K562 (cell line): ENCODE results near the gene C2CD4D. TPM values are rescaled to one million over a fixed set of nuclear protein-coding genes. Genes with fewer than 3 reads are reported as not detected.

Experiments
- ATAC-seq: fragments of 200-7000 bp; cut with Tn5 transposase; 3 replicates; pipeline ENCODE4 v1.9.1; 2020; ENCODE audit warnings: moderate library complexity
- BruUV-seq: library from RNA; stranded (reverse); fragments of 400-500 nt; replicated peaks from 2 replicates; lab custom pipeline; 2021; lab: Mats Ljungman, UMichigan
- CTCF ChIA-PET: fragments of 300-600 bp; formaldehyde crosslinking; extraction: SDS; loops from one replicate; lab custom pipeline; 2021; ENCODE audit warnings: low intra/inter-chr PET ratio; lab: Yijun Ruan, JAX
- POLR2A ChIA-PET: fragments of 300-600, 350-650 bp; sonication (Branson Sonifier 250); formaldehyde crosslinking; extraction: SDS; loops from one replicate; lab custom pipeline; 2021; ENCODE audit warnings: antibody characterized with exemption, inconsistent platforms; lab: Yijun Ruan, JAX
- DNase-seq, 4 experiments: peaks; one replicate each; pipeline versions ENCODE4 v3.0.0 to v3.0.0-alpha.2; 2011 to 2018; ENCODE audit warnings: low spot score in 3 of 4, mixed read lengths in 3 of 4; ENCODE audit errors: extremely low read depth in 1 of 4
- FAIRE-seq: peaks from 2 replicates; lab custom pipeline; 2011; peaks lifted over from hg19 to GRCh38; lab: Jason Lieb, UNC
- H2AFZ ChIP-seq: 2 replicates; pipeline ENCODE4 v1.6.0; 2011; ENCODE audit warnings: low read depth, low read length, control low read depth, inconsistent platforms
- H3K27ac ChIP-seq: fragments of 200-600 bp; 3 replicates; pipeline ENCODE4 v1.8.0; 2011; ENCODE audit warnings: low read depth, mild to moderate bottlenecking, control low read depth, inconsistent platforms, low read length, moderate library complexity, mixed read lengths; ENCODE audit errors: extremely low read depth
- H3K27me3 ChIP-seq, 2 experiments: fragments of 300-600 bp in 1 of 2; 2 replicates in 1 of 2; 3 replicates in 1 of 2; pipeline versions ENCODE4 v1.6.0 to v1.8.0; 2011; ENCODE audit warnings: inconsistent platforms in 2 of 2, low read length in 2 of 2, mild to moderate bottlenecking in 1 of 2, mixed read lengths in 1 of 2, moderate library complexity in 1 of 2; ENCODE audit not compliant: control insufficient read depth in 2 of 2, insufficient read depth in 2 of 2
- H3K36me3 ChIP-seq: fragments of 300-600 bp; 3 replicates; pipeline ENCODE4 v1.8.0; 2011; ENCODE audit warnings: mild to moderate bottlenecking, low read length, inconsistent platforms; ENCODE audit not compliant: control insufficient read depth, insufficient read depth
- H3K4me1 ChIP-seq, 2 experiments: fragments of 200-600 bp in 1 of 2; replicated peaks in 1 of 2; 2 replicates in 1 of 2; 3 replicates in 1 of 2; pipeline versions ENCODE4 v1.5.1 to v1.8.0; 2011; ENCODE audit warnings: inconsistent platforms in 2 of 2, low read length in 2 of 2, mild to moderate bottlenecking in 1 of 2, mixed read lengths in 1 of 2, moderate library complexity in 1 of 2; ENCODE audit not compliant: control insufficient read depth in 2 of 2, insufficient read depth in 2 of 2
- H3K4me2 ChIP-seq: 2 replicates; pipeline ENCODE4 v1.6.1; 2011; ENCODE audit warnings: low read length, control low read depth, inconsistent platforms, mixed read lengths; ENCODE audit not compliant: insufficient read depth
- H3K4me3 ChIP-seq: fragments of 200-600 bp; sonication (generic), shearing (Covaris generic); 2 replicates; pipeline ENCODE4 v1.5.1; 2016; ENCODE audit warnings: control low read depth, inconsistent platforms
- H3K79me2 ChIP-seq: fragments of 200-600 bp; 3 replicates; pipeline ENCODE4 v1.8.0; 2011; ENCODE audit warnings: low read length, inconsistent platforms; ENCODE audit not compliant: control insufficient read depth, insufficient read depth
- H3K9ac ChIP-seq, 2 experiments: 2 replicates each; pipeline versions ENCODE4 v1.6.0 to v1.6.1; 2011; ENCODE audit warnings: low read depth in 2 of 2, low read length in 2 of 2, control low read depth in 1 of 2, inconsistent platforms in 1 of 2, mild to moderate bottlenecking in 1 of 2, mixed read lengths in 1 of 2; ENCODE audit not compliant: insufficient read depth in 1 of 2
- H3K9me1 ChIP-seq: one replicate; pipeline ENCODE4 v1.6.0; 2011; ENCODE audit warnings: inconsistent platforms, mild to moderate bottlenecking, low read length, moderate library complexity; ENCODE audit not compliant: control insufficient read depth, insufficient read depth
- H3K9me3 ChIP-seq: replicated peaks from 2 replicates; pipeline ENCODE4 v1.5.1; 2011; ENCODE audit warnings: low read depth, low read length, inconsistent platforms; ENCODE audit not compliant: control insufficient read depth, insufficient read depth
- H4K20me1 ChIP-seq: replicated peaks from 2 replicates; pipeline ENCODE4 v1.6.1; 2011; ENCODE audit warnings: low read length, inconsistent platforms, mixed read lengths; ENCODE audit not compliant: control insufficient read depth, insufficient read depth
- ARNT ChIP-seq, 2 experiments: fragments of 450-650 bp; IDR thresholded peaks; 2 replicates each; pipeline ENCODE4 v1.6.1; 2016; ENCODE audit warnings: mild to moderate bottlenecking in 1 of 2
- COPS2 ChIP-seq: fragments of 450-650 bp; conservative IDR thresholded peaks from 2 replicates; pipeline ENCODE4 v1.6.1; 2016; ENCODE audit warnings: mild to moderate bottlenecking, moderate library complexity
- CUX1 ChIP-seq: fragments of 200-800 bp; sonication (Bioruptor generic); IDR thresholded peaks from 2 replicates; pipeline ENCODE4 v1.6.1; 2016; ENCODE audit warnings: missing genetic modification characterization, missing compliant biosample characterization
- HMGN3 ChIP-seq: IDR thresholded peaks from 2 replicates; pipeline ENCODE4 v1.6.1; 2011; ENCODE audit warnings: borderline replicate concordance, low read depth, mild to moderate bottlenecking, mixed read lengths, low read length; ENCODE audit not compliant: insufficient read length; ENCODE audit errors: extremely low read depth
- MECOM ChIP-seq: fragments of 250-450 bp; sonication (Bioruptor Pico); IDR thresholded peaks from 2 replicates; pipeline ENCODE4 v1.8.0; 2022; ENCODE audit warnings: inconsistent platforms
- SUPT5H ChIP-seq: fragments of 450-650 bp; IDR thresholded peaks from 2 replicates; pipeline ENCODE4 v1.6.1; 2016
- ZNF76 ChIP-seq: fragments of 250-450 bp; sonication (Bioruptor Pico); IDR thresholded peaks from 2 replicates; pipeline ENCODE4 v1.4.0; 2020; ENCODE audit warnings: mild to moderate bottlenecking, moderate library complexity, borderline replicate concordance
- ZNF764 ChIP-seq: fragments of 250-450 bp; sonication (Bioruptor Pico); IDR thresholded peaks from 2 replicates; pipeline ENCODE4 v1.4.0; 2020; ENCODE audit warnings: low read depth, mild to moderate bottlenecking, moderate library complexity
- ZNF785 ChIP-seq: fragments of 250-450 bp; sonication (Bioruptor Pico); IDR thresholded peaks from 2 replicates; pipeline ENCODE4 v1.4.0; 2020; ENCODE audit warnings: mild to moderate bottlenecking
- ZZZ3 ChIP-seq: fragments of 450-650 bp; IDR thresholded peaks from 2 replicates; pipeline ENCODE4 v1.6.1; 2016; ENCODE audit warnings: antibody characterized with exemption, mild to moderate bottlenecking, moderate library complexity
- WGBS: fragments of 100-300 bp; shearing (Covaris generic); methylation state at CpG from one replicate; pipeline ENCODE4 v1.1.6; 2016; ENCODE audit warnings: low coverage, mixed read lengths; ENCODE audit not compliant: insufficient coverage; ENCODE audit errors: missing lambda C conversion rate; 5-methylcytosine and 5-hydroxymethylcytosine counted together
- in situ Hi-C: fragments of 300-500 bp; cut with MboI; formaldehyde crosslinking; loops from 4 replicates; pipeline ENCODE4 v1.15.0; 2018; ENCODE audit warnings: inconsistent platforms, mixed read lengths
- intact Hi-C: fragments of 100-400 bp; cut with micrococcal nuclease; formaldehyde crosslinking; loops from 2 replicates; pipeline ENCODE4 v1.14.2; 2022
- polyA plus RNA-seq, 8 experiments: library from polyadenylated mRNA; depleted of rRNA in 4 of 8; stranded (reverse) in 5 of 8; unstranded in 3 of 8; fragments of >200 nt; fragmentation: Nextera tagmentation in 2 of 8; fragmentation: Illumina TruSeq in 1 of 8; extraction: Ambion mirVana in 2 of 8; extraction: Trizol in 1 of 8; gene quantifications; 2 replicates each; pipeline versions ENCODE4 v1.2.1 to v1.2.3, GENCODE V29; 2011 to 2014; ENCODE audit warnings: inconsistent platforms in 1 of 8, missing spikeins in 1 of 8
- total RNA-seq, 7 experiments: library from RNA; depleted of rRNA in 6 of 7; stranded (reverse); fragments of >200 nt in 6 of 7; fragmentation: Illumina TruSeq in 2 of 7; extraction: Trizol in 2 of 7; gene quantifications; 2 replicates each; pipeline versions ENCODE4 v1.2.1 to v1.2.3, GENCODE V29; 2011 to 2021; ENCODE audit warnings: low replicate concordance in 1 of 7
- TF ChIP-seq, protein P1 (sequence below): fragments of 150-350 bp; conservative IDR thresholded peaks from 2 replicates; pipeline ENCODE4 v1.6.1; 2014; ENCODE audit warnings: low read length

Gene C2CD4D
- total and polyA plus RNA-seq, 9 of the 15 experiments (the other 6 are each of a cell fraction or from before 2014, with no cell fraction given): not detected

DNA sequence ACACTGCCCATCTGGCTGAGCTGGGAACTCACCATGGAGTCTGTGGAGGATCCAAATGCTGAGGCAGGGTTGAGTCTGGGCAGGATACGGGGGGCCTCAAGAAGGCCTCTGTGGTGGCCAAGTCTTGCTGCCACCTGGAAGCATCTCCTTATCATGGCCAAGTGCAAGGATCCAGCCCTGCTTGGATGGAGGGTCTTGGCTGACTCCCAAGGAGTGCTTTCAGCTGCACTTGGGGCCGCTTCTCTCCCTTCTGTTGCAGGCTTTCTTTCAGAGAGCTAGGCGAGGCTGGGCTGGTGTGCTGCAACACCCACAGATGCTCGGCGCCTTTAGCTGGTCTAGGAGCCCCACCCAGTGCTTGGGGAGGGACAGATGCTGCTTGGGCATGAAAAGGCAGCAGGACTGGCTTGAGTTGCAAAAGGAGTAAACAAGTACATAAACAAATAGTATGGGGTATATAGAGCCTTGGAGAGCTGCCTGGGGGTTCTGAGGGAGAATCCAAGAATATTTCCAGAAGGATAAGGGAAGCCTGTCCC is 13.9 kb upstream of the C2CD4D start, which contains the start of gene THEM5 (continued):
- no peak for TF ChIP-seq CUX1 (CRISPR knock-in tag)

DNA sequence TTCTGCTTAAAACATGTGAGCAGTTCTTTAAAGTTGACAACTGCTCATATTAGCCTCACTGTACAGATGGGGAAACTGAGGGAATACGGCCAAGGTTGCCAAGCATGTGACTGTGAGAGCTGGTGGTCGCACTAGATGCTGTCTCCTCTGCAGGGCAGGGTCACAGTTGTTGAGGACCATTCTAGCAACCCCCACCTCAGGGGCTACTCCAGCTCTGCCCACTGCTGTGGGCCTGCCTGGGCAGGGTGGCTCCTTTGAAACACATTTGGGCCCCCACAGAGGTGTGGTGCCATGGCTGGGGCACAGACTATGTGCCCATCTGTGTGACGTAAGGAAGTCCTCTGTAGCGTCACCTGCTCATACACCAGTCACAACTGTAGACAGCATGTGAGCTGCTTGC is 13.1 kb upstream of the C2CD4D start:
- H3K9me3 ChIP-seq: no peaks in the 10 kb centered on the region
- H3K9me1 ChIP-seq: no peaks in the 10 kb centered on the region
- H2AFZ ChIP-seq: no peak overlapping the region
- no peak overlapping the region for H3K4me3 ChIP-seq
- ChIA-PET POLR2A (interaction anchor here (0.6 kb wide), 1 partner anchor 191 kb away, joined by 3 read pairs; no protein-coding TSS in a partner anchor), CTCF (no interaction called here)
- 0% methylated on average over 4 of the region's 4 CpGs for WGBS
- H3K4me1 ChIP-seq: peaks cover 5 to 7% of the 10 kb centered on the region in 2 experiments; a peak in 2 of 5 replicates
- no peak overlapping the region for H3K4me2 ChIP-seq
- H4K20me1 ChIP-seq: 0 out of 2 replicates have a peak, but pooled peaks cover 3% of the 10 kb centered on the region
- in situ Hi-C loops (no loop called here), intact Hi-C loops (no loop called here)
- no peak for DNase-seq
- no peak for FAIRE-seq
- ATAC-seq: no peak
- no peak overlapping the region; a peak in 1 of 4 replicates for H3K9ac ChIP-seq
- no TSS peak for BruUV-seq
- no peaks in the 10 kb centered on the region for H3K36me3 ChIP-seq
- H3K27ac ChIP-seq: no peak overlapping the region
- no peaks in the 10 kb centered on the region for H3K79me2 ChIP-seq
- peaks cover 33 to 57% of the 10 kb centered on the region in 2 experiments for H3K27me3 ChIP-seq
- no peak for TF ChIP-seq HMGN3
- TF ChIP-seq MECOM (CRISPR knock-in tag): no peak
- TF ChIP-seq ZNF76 (CRISPR knock-in tag): no peak
- no peak for TF ChIP-seq ARNT (IDR thresholded peaks at IDR 0.05)
- no peak for TF ChIP-seq ZZZ3
- no peak for TF ChIP-seq ZNF785 (CRISPR knock-in tag)
- no peak for TF ChIP-seq COPS2
- TF ChIP-seq, protein P1, sequence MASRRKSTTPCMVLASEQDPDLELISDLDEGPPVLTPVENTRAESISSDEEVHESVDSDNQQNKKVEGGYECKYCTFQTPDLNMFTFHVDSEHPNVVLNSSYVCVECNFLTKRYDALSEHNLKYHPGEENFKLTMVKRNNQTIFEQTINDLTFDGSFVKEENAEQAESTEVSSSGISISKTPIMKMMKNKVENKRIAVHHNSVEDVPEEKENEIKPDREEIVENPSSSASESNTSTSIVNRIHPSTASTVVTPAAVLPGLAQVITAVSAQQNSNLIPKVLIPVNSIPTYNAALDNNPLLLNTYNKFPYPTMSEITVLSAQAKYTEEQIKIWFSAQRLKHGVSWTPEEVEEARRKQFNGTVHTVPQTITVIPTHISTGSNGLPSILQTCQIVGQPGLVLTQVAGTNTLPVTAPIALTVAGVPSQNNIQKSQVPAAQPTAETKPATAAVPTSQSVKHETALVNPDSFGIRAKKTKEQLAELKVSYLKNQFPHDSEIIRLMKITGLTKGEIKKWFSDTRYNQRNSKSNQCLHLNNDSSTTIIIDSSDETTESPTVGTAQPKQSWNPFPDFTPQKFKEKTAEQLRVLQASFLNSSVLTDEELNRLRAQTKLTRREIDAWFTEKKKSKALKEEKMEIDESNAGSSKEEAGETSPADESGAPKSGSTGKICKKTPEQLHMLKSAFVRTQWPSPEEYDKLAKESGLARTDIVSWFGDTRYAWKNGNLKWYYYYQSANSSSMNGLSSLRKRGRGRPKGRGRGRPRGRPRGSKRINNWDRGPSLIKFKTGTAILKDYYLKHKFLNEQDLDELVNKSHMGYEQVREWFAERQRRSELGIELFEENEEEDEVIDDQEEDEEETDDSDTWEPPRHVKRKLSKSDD: no peak
- no peak for TF ChIP-seq SUPT5H
- TF ChIP-seq ZNF764 (CRISPR knock-in tag): no peak
